ENCODE data around the gene TMC8.
A peak's percentile ranks its signal among the peaks of the same experiment; 100 is the strongest.
"Not testable (repeated sequence)": the region's sequence is repeated elsewhere in the genome, so short reads cannot be mapped to it uniquely, and the experiment has no call there.

Gene TMC8

GRCh38 chr17:78163881-78164747 is 33.5 kb downstream of the TMC8 start:
- Histone ChIP-seq H3K36me3 (ENCODE audit: control insufficient read depth, insufficient read depth, low read length) (no peaks in the 10 kb centered on the region), H3K9ac (ENCODE audit: low read depth, low read length) (no peak overlapping the region), H3K4me1 (ENCODE audit: control insufficient read depth, insufficient read depth, low read length) (no peaks in the 10 kb centered on the region), H3K9me3 (ENCODE audit: control insufficient read depth, insufficient read depth, low read length) (no peaks in the 10 kb centered on the region), H3K4me3 (ENCODE audit: low read depth, low read length) (no peak overlapping the region), H3K27me3 (ENCODE audit: control insufficient read depth, insufficient read depth, low read length) (no peaks in the 10 kb centered on the region)

- H3K4me3 ChIP-seq (ENCODE audit: low read depth, low read length), result no peak overlapping the region
- no peaks in the 10 kb centered on the region for H3K36me3 ChIP-seq (ENCODE audit: control insufficient read depth, insufficient read depth, low read length)
- H3K4me1 ChIP-seq (ENCODE audit: control insufficient read depth, insufficient read depth, low read length), result peaks cover 5% of the 10 kb centered on the region
- no peak overlapping the region for H3K9ac ChIP-seq (ENCODE audit: low read depth, low read length)
- H3K9me3 ChIP-seq (ENCODE audit: control insufficient read depth, insufficient read depth, low read length), result no peaks in the 10 kb centered on the region
- H3K27me3 ChIP-seq (ENCODE audit: control insufficient read depth, insufficient read depth, low read length), result no peaks in the 10 kb centered on the region
Observed at GRCh38 chr17:78164748-78165607, 34.4 kb downstream of the TMC8 start.

- Histone ChIP-seq H3K9ac (ENCODE audit: low read depth, low read length) (no peak overlapping the region), H3K27me3 (ENCODE audit: control insufficient read depth, insufficient read depth, low read length) (no peaks in the 10 kb centered on the region), H3K4me3 (ENCODE audit: low read depth, low read length) (no peak overlapping the region), H3K36me3 (ENCODE audit: control insufficient read depth, insufficient read depth, low read length) (peaks cover 7% of the 10 kb centered on the region), H3K4me1 (ENCODE audit: control insufficient read depth, insufficient read depth, low read length) (peaks cover 6% of the 10 kb centered on the region), H3K9me3 (ENCODE audit: control insufficient read depth, insufficient read depth, low read length) (no peaks in the 10 kb centered on the region)
Observed at GRCh38 chr17:78166416-78166815, 35.8 kb downstream of the TMC8 start.

GRCh38 chr17:78168242-78168902 is 37.8 kb downstream of the TMC8 start, which contains the start of gene SYNGR2:
Gene SYNGR2 (plus strand): TSS chr17:78168581. CDS start chr17:78168617, 36 bp downstream.
- H3K36me3 ChIP-seq (ENCODE audit: control insufficient read depth, insufficient read depth, low read length), result peaks cover 23% of the 10 kb centered on the region
- H3K4me3 ChIP-seq (ENCODE audit: low read depth, low read length), result peak within 1 kb of the TSS; percentile 65
- H3K27me3 ChIP-seq (ENCODE audit: control insufficient read depth, insufficient read depth, low read length), result no peaks in the 10 kb centered on the region
- H3K9me3 ChIP-seq (ENCODE audit: control insufficient read depth, insufficient read depth, low read length), result no peaks in the 10 kb centered on the region
- H3K9ac ChIP-seq (ENCODE audit: low read depth, low read length), result no peak within 1 kb of the TSS
- H3K4me1 ChIP-seq (ENCODE audit: control insufficient read depth, insufficient read depth, low read length), result peaks cover 10% of the 10 kb centered on the region

GRCh38 chr17:78168903-78169793 is 38.6 kb downstream of the TMC8 start:
- no peaks in the 10 kb centered on the region for H3K9me3 ChIP-seq (ENCODE audit: control insufficient read depth, insufficient read depth, low read length)
- no peaks in the 10 kb centered on the region for H3K27me3 ChIP-seq (ENCODE audit: control insufficient read depth, insufficient read depth, low read length)
- no peak overlapping the region for H3K9ac ChIP-seq (ENCODE audit: low read depth, low read length)
- H3K36me3 ChIP-seq (ENCODE audit: control insufficient read depth, insufficient read depth, low read length), result peaks cover 29% of the 10 kb centered on the region
- H3K4me3 ChIP-seq (ENCODE audit: low read depth, low read length), result peak overlapping the region; percentile 65
- peaks cover 10% of the 10 kb centered on the region for H3K4me1 ChIP-seq (ENCODE audit: control insufficient read depth, insufficient read depth, low read length)

GRCh38 chr17:78170692-78171590 is 40.4 kb downstream of the TMC8 start:
- Histone ChIP-seq H3K36me3 (ENCODE audit: control insufficient read depth, insufficient read depth, low read length) (peaks cover 40% of the 10 kb centered on the region), H3K4me1 (ENCODE audit: control insufficient read depth, insufficient read depth, low read length) (peaks cover 10% of the 10 kb centered on the region), H3K4me3 (ENCODE audit: low read depth, low read length) (no peak overlapping the region), H3K9me3 (ENCODE audit: control insufficient read depth, insufficient read depth, low read length) (no peaks in the 10 kb centered on the region), H3K9ac (ENCODE audit: low read depth, low read length) (no peak overlapping the region), H3K27me3 (ENCODE audit: control insufficient read depth, insufficient read depth, low read length) (no peaks in the 10 kb centered on the region)

GRCh38 chr17:78171591-78172248 is 41.1 kb downstream of the TMC8 start:
- H3K4me3 ChIP-seq (ENCODE audit: low read depth, low read length); H3K9ac ChIP-seq (ENCODE audit: low read depth, low read length); H3K27me3 ChIP-seq (ENCODE audit: control insufficient read depth, insufficient read depth, low read length); H3K9me3 ChIP-seq (ENCODE audit: control insufficient read depth, insufficient read depth, low read length): not testable (repeated sequence)
- peaks cover 10% of the 10 kb centered on the region for H3K4me1 ChIP-seq (ENCODE audit: control insufficient read depth, insufficient read depth, low read length)
- peaks cover 45% of the 10 kb centered on the region for H3K36me3 ChIP-seq (ENCODE audit: control insufficient read depth, insufficient read depth, low read length)

GRCh38 chr17:78172249-78173051 is 41.9 kb downstream of the TMC8 start:
- Histone ChIP-seq H3K36me3 (ENCODE audit: control insufficient read depth, insufficient read depth, low read length) (peaks cover 45% of the 10 kb centered on the region), H3K9ac (ENCODE audit: low read depth, low read length) (no peak overlapping the region), H3K4me3 (ENCODE audit: low read depth, low read length) (no peak overlapping the region), H3K9me3 (ENCODE audit: control insufficient read depth, insufficient read depth, low read length) (no peaks in the 10 kb centered on the region), H3K4me1 (ENCODE audit: control insufficient read depth, insufficient read depth, low read length) (peaks cover 10% of the 10 kb centered on the region), H3K27me3 (ENCODE audit: control insufficient read depth, insufficient read depth, low read length) (no peaks in the 10 kb centered on the region)

GRCh38 chr17:78173097-78173715 is 42.6 kb downstream of the TMC8 start:
- Histone ChIP-seq H3K9ac (ENCODE audit: low read depth, low read length) (no peak overlapping the region), H3K27me3 (ENCODE audit: control insufficient read depth, insufficient read depth, low read length) (no peaks in the 10 kb centered on the region), H3K4me3 (ENCODE audit: low read depth, low read length) (no peak overlapping the region), H3K36me3 (ENCODE audit: control insufficient read depth, insufficient read depth, low read length) (peaks cover 46% of the 10 kb centered on the region), H3K9me3 (ENCODE audit: control insufficient read depth, insufficient read depth, low read length) (no peaks in the 10 kb centered on the region), H3K4me1 (ENCODE audit: control insufficient read depth, insufficient read depth, low read length) (peaks cover 10% of the 10 kb centered on the region)
